SH-SY5Y (cell line): ENCODE results near the gene TANC1.

ENCODE experiments used
- GATA2 ChIP-seq: IDR thresholded peaks from 2 replicates; pipeline ENCODE4 v1.6.1; 2011; ENCODE audit warnings: mild to moderate bottlenecking, low read depth, low read length
- GATA3 ChIP-seq: IDR thresholded peaks from 2 replicates; pipeline ENCODE4 v1.6.1; 2011; ENCODE audit warnings: low read depth, mild to moderate bottlenecking, low read length, moderate library complexity

DNA sequence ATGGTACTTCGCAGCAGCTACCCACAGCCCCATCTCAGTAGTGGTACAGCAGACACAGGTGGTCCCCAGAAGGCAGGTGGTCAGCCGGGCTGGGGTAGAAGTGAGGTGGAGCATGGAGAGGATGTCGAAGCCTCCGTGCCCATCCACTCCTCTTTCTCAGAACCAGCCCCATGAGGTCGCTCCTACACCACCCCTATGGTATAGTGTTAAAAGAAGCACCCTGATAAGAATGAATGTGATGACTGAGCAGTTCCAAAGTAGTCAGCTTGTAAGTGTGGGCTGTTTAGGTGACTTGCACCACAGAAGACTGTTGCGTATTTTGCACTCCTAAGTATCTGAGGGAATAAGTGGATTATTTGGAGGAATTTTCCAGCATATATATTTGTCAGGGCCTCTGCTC is 206.7 kb downstream of the TANC1 start:
- TF ChIP-seq GATA2 = no peak
- no peak for TF ChIP-seq GATA3
